ENCODE results near the gene SLC23A2.
A peak's percentile ranks its signal among the peaks of the same experiment; 100 is the strongest.
"Not testable (repeated sequence)": the region's sequence is repeated elsewhere in the genome, so short reads cannot be mapped to it uniquely, and the experiment has no call there.

The SLC23A2 gene

GRCh38 chr20:5001174-5002076 is at the start of gene SLC23A2:
Gene SLC23A2 (minus strand): TSS chr20:5001510. CDS start chr20:4932562, 68,948 bp downstream.
- peak; percentile 32 to 45 for DNase-seq (ENCODE audit: low read depth in 2 of 2)

- DNase-seq (ENCODE audit: low read depth in 2 of 2) = no peak
Measured at GRCh38 chr20:5046656-5047339, 45.5 kb upstream of the SLC23A2 start.

GRCh38 chr20:5045906-5046305 is 44.6 kb upstream of the SLC23A2 start:
- no peak for DNase-seq (ENCODE audit: low read depth in 2 of 2)

GRCh38 chr20:5044075-5044620 is 42.8 kb upstream of the SLC23A2 start:
- DNase-seq (ENCODE audit: low read depth in 2 of 2) = no peak

- no peak for DNase-seq (ENCODE audit: low read depth in 2 of 2)
Measured at GRCh38 chr20:5041433-5041832, 40.1 kb upstream of the SLC23A2 start.

GRCh38 chr20:5040345-5040744 is 39.0 kb upstream of the SLC23A2 start:
- no peak for DNase-seq (ENCODE audit: low read depth in 2 of 2)

- DNase-seq (ENCODE audit: low read depth in 2 of 2) = no peak
Measured at GRCh38 chr20:5039889-5040288, 38.6 kb upstream of the SLC23A2 start.

GRCh38 chr20:5039255-5039657 is 37.9 kb upstream of the SLC23A2 start:
- peak in 1 of 2 donors; percentile 3 for DNase-seq (ENCODE audit: low read depth in 2 of 2)

GRCh38 chr20:5036828-5037227 is 35.5 kb upstream of the SLC23A2 start:
- no peak for DNase-seq (ENCODE audit: low read depth in 2 of 2)

GRCh38 chr20:5035518-5035917 is 34.2 kb upstream of the SLC23A2 start:
- DNase-seq (ENCODE audit: low read depth in 2 of 2) = not testable (repeated sequence)

GRCh38 chr20:5033566-5033965 is 32.3 kb upstream of the SLC23A2 start:
- DNase-seq (ENCODE audit: low read depth in 2 of 2) = no peak

GRCh38 chr20:5031701-5032100 is 30.4 kb upstream of the SLC23A2 start:
- not testable (repeated sequence) for DNase-seq (ENCODE audit: low read depth in 2 of 2)

- no peak for DNase-seq (ENCODE audit: low read depth in 2 of 2)
Measured at GRCh38 chr20:5031206-5031557, 29.9 kb upstream of the SLC23A2 start.

GRCh38 chr20:5030348-5031205 is 29.3 kb upstream of the SLC23A2 start:
- no peak for DNase-seq (ENCODE audit: low read depth in 2 of 2)

- DNase-seq (ENCODE audit: low read depth in 2 of 2) = not testable (repeated sequence)
Measured at GRCh38 chr20:5028258-5029059, 27.1 kb upstream of the SLC23A2 start.

- DNase-seq (ENCODE audit: low read depth in 2 of 2) = no peak
Measured at GRCh38 chr20:5024982-5025381, 23.7 kb upstream of the SLC23A2 start.

- no peak for DNase-seq (ENCODE audit: low read depth in 2 of 2)
Measured at GRCh38 chr20:5024103-5024502, 22.8 kb upstream of the SLC23A2 start.

- DNase-seq (ENCODE audit: low read depth in 2 of 2) = not testable (repeated sequence)
Measured at GRCh38 chr20:5023171-5023570, 21.9 kb upstream of the SLC23A2 start.

- DNase-seq (ENCODE audit: low read depth in 2 of 2) = no peak
Measured at GRCh38 chr20:5020760-5021159, 19.4 kb upstream of the SLC23A2 start.

- no peak for DNase-seq (ENCODE audit: low read depth in 2 of 2)
Measured at GRCh38 chr20:5013682-5014447, 12.6 kb upstream of the SLC23A2 start.

Measured in activated CD4-positive, alpha-beta T cell treated with anti-CD3 and anti-CD28 coated beads for 24 hours (primary cell).